Fibroblast of lung (primary cell): Measurements from ENCODE around the gene CARMIL1. TPM values are rescaled to one million over a fixed set of nuclear protein-coding genes. Genes with fewer than 3 reads are reported as not detected.

ENCODE experiments used
- DNase-seq, 2 donors: peaks; one replicate each; pipeline versions ENCODE4 v3.0.0 to v3.0.0-alpha.2; 2010; ENCODE audit warnings: low read depth in 2 of 2
- H2AFZ ChIP-seq: 2 replicates; pipeline ENCODE4 v1.5.1; 2012; ENCODE audit warnings: low read length, control low read depth, inconsistent platforms
- H3K27ac ChIP-seq: 2 replicates; pipeline ENCODE4 v1.5.1; 2011; ENCODE audit warnings: low read length, control low read depth; ENCODE audit not compliant: insufficient read depth
- H3K27me3 ChIP-seq: 2 replicates; pipeline ENCODE4 v1.5.1; 2011; ENCODE audit warnings: mild to moderate bottlenecking, low read length; ENCODE audit not compliant: control insufficient read depth, insufficient read depth
- H3K36me3 ChIP-seq: 2 replicates; pipeline ENCODE4 v1.5.1; 2011; ENCODE audit warnings: low read length; ENCODE audit not compliant: control insufficient read depth, insufficient read depth
- H3K4me1 ChIP-seq: 2 replicates; pipeline ENCODE4 v1.5.1; 2011; ENCODE audit warnings: low read length; ENCODE audit not compliant: control insufficient read depth, insufficient read depth; ENCODE audit errors: extremely low read depth
- H3K4me2 ChIP-seq: 2 replicates; pipeline ENCODE4 v1.5.1; 2011; ENCODE audit warnings: low read length, control low read depth; ENCODE audit not compliant: insufficient read depth; ENCODE audit errors: extremely low read depth
- H3K4me3 ChIP-seq, 4 experiments: fragments of 200-600 bp in 1 of 4; sonication (generic) in 1 of 4; replicated peaks in 1 of 4; 2 replicates each; pipeline ENCODE4 v1.5.1; 2011 to 2016; ENCODE audit warnings: low read length in 4 of 4, low read depth in 3 of 4, mild to moderate bottlenecking in 3 of 4, control low read depth in 2 of 4, inconsistent platforms in 1 of 4, mixed read lengths in 1 of 4; ENCODE audit not compliant: insufficient read depth in 1 of 4; ENCODE audit errors: control extremely low read depth in 1 of 4
- H3K79me2 ChIP-seq: 2 replicates; pipeline ENCODE4 v1.5.1; 2012; ENCODE audit warnings: mild to moderate bottlenecking, low read length, inconsistent platforms; ENCODE audit not compliant: control insufficient read depth, insufficient read depth
- H3K9ac ChIP-seq: 2 replicates; pipeline ENCODE4 v1.5.1; 2011; ENCODE audit warnings: mild to moderate bottlenecking, low read length, control low read depth; ENCODE audit not compliant: insufficient read depth
- H3K9me3 ChIP-seq: 2 replicates; pipeline ENCODE4 v1.5.1; 2012; ENCODE audit warnings: low read depth, low read length; ENCODE audit not compliant: control insufficient read depth, insufficient read depth
- H4K20me1 ChIP-seq: 2 replicates; pipeline ENCODE4 v1.5.1; 2011; ENCODE audit warnings: low read length; ENCODE audit not compliant: control insufficient read depth, insufficient read depth; ENCODE audit errors: extremely low read depth
- CTCF ChIP-seq, 2 donors: IDR thresholded peaks in 1 of 2; conservative IDR thresholded peaks in 1 of 2; 1 replicate in 1 of 2; 2 replicates in 1 of 2; pipeline ENCODE4 v1.5.1; 2011 to 2012; ENCODE audit warnings: low read length in 2 of 2, control low read depth in 1 of 2, inconsistent platforms in 1 of 2, low read depth in 1 of 2, mild to moderate bottlenecking in 1 of 2
- EZH2 ChIP-seq: IDR thresholded peaks from 2 replicates; pipeline ENCODE4 v1.5.1; 2012; ENCODE audit warnings: low read length, control low read depth, mild to moderate bottlenecking; ENCODE audit errors: missing control alignments
- polyA plus RNA-seq, 2 donors: library from polyadenylated mRNA; depleted of rRNA in 1 of 2; stranded (reverse) in 1 of 2; unstranded in 1 of 2; fragments of >200 nt; gene quantifications; 2 replicates each; pipeline ENCODE4 v1.2.1, GENCODE V29; 2011 to 2012; ENCODE audit warnings: missing spikeins in 1 of 2
- total RNA-seq: library from RNA; depleted of rRNA; stranded (reverse); fragments of >200 nt; gene quantifications from 2 replicates; pipeline ENCODE4 v1.2.1, GENCODE V29; 2014

CARMIL1 gene
- total and polyA plus RNA-seq, 2 donors (not counting 1 experiment from before 2014, with no cell fraction given), result 10.2 to 12.5 TPM

GRCh38 chr6:25233226-25233625 lies 45.9 kb upstream of the CARMIL1 start:
- DNase-seq, result peak in 1 of 2 donors; percentile 47
- Histone ChIP-seq H3K27ac (no peak overlapping the region), H3K4me1 (peaks cover 7% of the 10 kb centered on the region), H3K27me3 (no peaks in the 10 kb centered on the region), H3K36me3 (no peaks in the 10 kb centered on the region), H3K9ac (no peak overlapping the region), H3K79me2 (no peaks in the 10 kb centered on the region), H3K4me2 (no peak overlapping the region), H3K4me3 (no peak overlapping the region), H4K20me1 (no peaks in the 10 kb centered on the region), H3K9me3 (no peaks in the 10 kb centered on the region), H2AFZ (no peak overlapping the region)
- TF ChIP-seq CTCF (conservative IDR thresholded peaks at IDR 0.05 in 1 of 2, IDR thresholded peaks at IDR 0.05 in 1 of 2; ENCODE audit: low read depth in 1 of 2, low read length in 2 of 2), result no peak
- no peak for TF ChIP-seq EZH2

GRCh38 chr6:25237579-25237978 lies 41.6 kb upstream of the CARMIL1 start:
- no peaks in the 10 kb centered on the region for H3K27me3 ChIP-seq
- no peak overlapping the region for H3K4me3 ChIP-seq
- peaks cover 4% of the 10 kb centered on the region for H3K4me1 ChIP-seq
- no peak overlapping the region for H3K4me2 ChIP-seq
- no peak overlapping the region for H3K27ac ChIP-seq
- H3K36me3 ChIP-seq, result no peaks in the 10 kb centered on the region
- DNase-seq, result peak in 1 of 2 donors; percentile 14
- no peaks in the 10 kb centered on the region for H4K20me1 ChIP-seq
- H3K79me2 ChIP-seq, result no peaks in the 10 kb centered on the region
- no peak overlapping the region for H2AFZ ChIP-seq
- no peaks in the 10 kb centered on the region for H3K9me3 ChIP-seq
- TF ChIP-seq EZH2 (no peak), CTCF (conservative IDR thresholded peaks at IDR 0.05 in 1 of 2, IDR thresholded peaks at IDR 0.05 in 1 of 2; ENCODE audit: low read depth in 1 of 2, low read length in 2 of 2) (no peak)
- no peak overlapping the region for H3K9ac ChIP-seq

GRCh38 chr6:25239059-25239458 lies 40.1 kb upstream of the CARMIL1 start:
- H3K79me2 ChIP-seq, result no peaks in the 10 kb centered on the region
- no peaks in the 10 kb centered on the region for H3K9me3 ChIP-seq
- no peaks in the 10 kb centered on the region for H3K36me3 ChIP-seq
- H2AFZ ChIP-seq, result no peak overlapping the region
- TF ChIP-seq CTCF (conservative IDR thresholded peaks at IDR 0.05 in 1 of 2, IDR thresholded peaks at IDR 0.05 in 1 of 2; ENCODE audit: low read depth in 1 of 2, low read length in 2 of 2) (no peak), EZH2 (no peak)
- H4K20me1 ChIP-seq, result no peaks in the 10 kb centered on the region
- no peak overlapping the region for H3K27ac ChIP-seq
- H3K4me2 ChIP-seq, result no peak overlapping the region
- H3K4me3 ChIP-seq, result no peak overlapping the region
- H3K9ac ChIP-seq, result no peak overlapping the region
- DNase-seq, result peak in 1 of 2 donors; percentile 75
- H3K4me1 ChIP-seq, result no peaks in the 10 kb centered on the region
- no peaks in the 10 kb centered on the region for H3K27me3 ChIP-seq
